Measurements from ENCODE around the gene OSBPL6.

GRCh38 chr2:178418426-178418825 is 224.1 kb downstream of the OSBPL6 start:
- TF ChIP-seq CTCF (IDR thresholded peaks at IDR 0.05) (no peak), EZH2 (IDR thresholded peaks at IDR 0.05; ENCODE audit: borderline replicate concordance, insufficient read depth, low read depth, low read length, poor library complexity, severe bottlenecking) (no peak)
